Neural cell (in vitro differentiated cells): ENCODE measurements around the gene LMOD1. TPM values are rescaled to one million over a fixed set of nuclear protein-coding genes. Genes with fewer than 3 reads are reported as not detected.

Experiments
- H2AFZ ChIP-seq: fragments of 200-600, 300-800 bp; sonication (generic), shearing (Covaris generic); 2 replicates; pipeline ENCODE4 v1.6.0; 2014; ENCODE audit warnings: low read depth, mild to moderate bottlenecking, antibody characterized with exemption, low read length, moderate library complexity
- H3F3A ChIP-seq: fragments of 200-600 bp; shearing (Covaris generic); 2 replicates; pipeline ENCODE4 v1.6.1; 2016; ENCODE audit warnings: mild to moderate bottlenecking, moderate library complexity, mixed read lengths, antibody characterized with exemption, low read length; ENCODE audit not compliant: insufficient read depth, poor library complexity, severe bottlenecking
- H3K27ac ChIP-seq: fragments of 200-600, 300-800 bp; sonication (generic), shearing (Covaris generic); 2 replicates; pipeline ENCODE4 v1.5.1; 2014; ENCODE audit warnings: mild to moderate bottlenecking, low read length, moderate library complexity
- H3K27me3 ChIP-seq: fragments of 300-800, 200-600 bp; sonication (generic), shearing (Covaris generic); 2 replicates; pipeline ENCODE4 v1.6.0; 2014; ENCODE audit warnings: mild to moderate bottlenecking, low read depth, low read length, moderate library complexity; ENCODE audit not compliant: insufficient read depth
- H3K36me3 ChIP-seq: fragments of 300-800, 200-600 bp; sonication (generic), shearing (Covaris generic); 2 replicates; pipeline ENCODE4 v1.5.1; 2014; ENCODE audit warnings: mild to moderate bottlenecking, antibody characterized with exemption, low read length, moderate library complexity; ENCODE audit not compliant: insufficient read depth
- H3K4me2 ChIP-seq: fragments of 300-800, 200-600 bp; sonication (generic), shearing (Covaris generic); 2 replicates; pipeline ENCODE4 v1.6.0; 2014; ENCODE audit warnings: mild to moderate bottlenecking, low read length
- H3K4me3 ChIP-seq: fragments of 300-800, 200-600 bp; sonication (generic), shearing (Covaris generic); 2 replicates; pipeline ENCODE4 v1.5.1; 2014; ENCODE audit warnings: mild to moderate bottlenecking, low read length, moderate library complexity
- H3K79me2 ChIP-seq: fragments of 200-600 bp; shearing (Covaris generic); replicated peaks from 2 replicates; pipeline ENCODE4 v1.6.0; 2014; ENCODE audit warnings: mild to moderate bottlenecking, low read length, moderate library complexity; ENCODE audit not compliant: insufficient read depth
- H3K9ac ChIP-seq: fragments of 300-800, 200-600 bp; sonication (generic), shearing (Covaris generic); 2 replicates; pipeline ENCODE4 v1.6.1; 2016; ENCODE audit warnings: mild to moderate bottlenecking, low read length, mixed read lengths
- H3K9me2 ChIP-seq: fragments of 200-600 bp; shearing (Covaris generic); 2 replicates; pipeline ENCODE4 v1.6.1; 2016; ENCODE audit warnings: mild to moderate bottlenecking, low read length, mixed read lengths; ENCODE audit not compliant: insufficient read depth
- H3K9me3 ChIP-seq: fragments of 200-600, 300-800 bp; sonication (generic), shearing (Covaris generic); 2 replicates; pipeline ENCODE4 v1.6.1; 2016; ENCODE audit warnings: mild to moderate bottlenecking, mixed run types, low read length, moderate library complexity, mixed read lengths
- H4K20me1 ChIP-seq: fragments of 200-600 bp; shearing (Covaris generic); 2 replicates; pipeline ENCODE4 v1.6.1; 2016; ENCODE audit warnings: mild to moderate bottlenecking, mixed run types; ENCODE audit not compliant: insufficient read depth
- EP300 ChIP-seq: fragments of 450-650 bp; conservative IDR thresholded peaks from 2 replicates; pipeline ENCODE4 v1.6.1; 2014; ENCODE audit warnings: antibody characterized with exemption, mild to moderate bottlenecking, moderate library complexity; ENCODE audit not compliant: poor library complexity, severe bottlenecking
- EZH2 ChIP-seq: fragments of 200-600, 300-800 bp; shearing (Covaris generic), sonication (generic); IDR thresholded peaks from 2 replicates; pipeline ENCODE4 v1.6.1; 2014; ENCODE audit warnings: antibody characterized with exemption, low read length, borderline replicate concordance, mild to moderate bottlenecking; ENCODE audit not compliant: insufficient read depth, poor library complexity, severe bottlenecking
- MXI1 ChIP-seq: fragments of 450-650 bp; conservative IDR thresholded peaks from 2 replicates; pipeline ENCODE4 v1.6.1; 2014; ENCODE audit warnings: antibody characterized with exemption, mild to moderate bottlenecking; ENCODE audit not compliant: poor library complexity, severe bottlenecking
- POLR2AphosphoS5 ChIP-seq: IDR thresholded peaks from 2 replicates; pipeline ENCODE4 v1.6.1; 2012
- RAD21 ChIP-seq: fragments of 450-650 bp; conservative IDR thresholded peaks from 2 replicates; pipeline ENCODE4 v1.6.1; 2014; ENCODE audit warnings: antibody characterized with exemption, mild to moderate bottlenecking, moderate library complexity
- SMC3 ChIP-seq: fragments of 450-650 bp; conservative IDR thresholded peaks from 2 replicates; pipeline ENCODE4 v1.6.1; 2014; ENCODE audit warnings: antibody characterized with exemption, mild to moderate bottlenecking, moderate library complexity; ENCODE audit not compliant: poor library complexity
- TAF1 ChIP-seq: IDR thresholded peaks from 2 replicates; pipeline ENCODE4 v1.6.1; 2012; ENCODE audit warnings: low read depth
- polyA plus RNA-seq: library from polyadenylated mRNA; depleted of rRNA; stranded (reverse); fragments of >200 nt; gene quantifications from 2 replicates; pipeline ENCODE4 v1.2.3, GENCODE V29; 2014
- TF ChIP-seq, protein P1 (sequence below): IDR thresholded peaks from 2 replicates; pipeline ENCODE4 v1.6.1; 2012; ENCODE audit warnings: borderline replicate concordance
- TF ChIP-seq, protein P2 (sequence below): fragments of 450-650 bp; IDR thresholded peaks from 2 replicates; pipeline ENCODE4 v1.5.1; 2014; ENCODE audit warnings: antibody characterized with exemption, mild to moderate bottlenecking, moderate library complexity; ENCODE audit not compliant: poor library complexity, severe bottlenecking

Gene LMOD1
- polyA plus RNA-seq, 1 donor from 2014 or later = not detected

DNA sequence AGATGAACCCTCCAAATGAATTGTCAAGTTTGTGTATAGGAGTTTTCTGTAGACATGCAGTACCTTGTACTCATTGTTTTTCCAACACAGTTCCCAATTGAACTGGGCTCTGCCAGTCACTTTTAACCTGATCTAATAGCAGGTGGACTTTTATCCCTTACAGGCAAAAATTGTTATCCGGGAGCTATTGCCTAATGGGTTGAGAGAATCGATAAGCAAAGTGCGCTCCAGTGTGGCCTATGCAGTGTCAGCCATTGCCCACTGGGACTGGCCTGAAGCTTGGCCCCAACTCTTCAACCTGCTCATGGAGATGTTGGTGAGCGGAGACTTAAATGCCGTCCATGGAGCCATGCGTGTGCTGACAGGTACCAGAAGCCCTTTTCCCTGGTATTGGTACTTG is 98.1 kb downstream of the LMOD1 start:
- peaks cover 18% of the 10 kb centered on the region for H3K36me3 ChIP-seq
- H3K79me2 ChIP-seq = peaks cover 42% of the 10 kb centered on the region
- no peaks in the 10 kb centered on the region for H3K9me2 ChIP-seq
- peaks cover 3% of the 10 kb centered on the region for H4K20me1 ChIP-seq
- H3K9ac ChIP-seq = no peak overlapping the region
- H3K27ac ChIP-seq = no peak overlapping the region
- H2AFZ ChIP-seq = no peak overlapping the region
- no peak overlapping the region for H3K4me2 ChIP-seq
- no peaks in the 10 kb centered on the region for H3K9me3 ChIP-seq
- no peak overlapping the region for H3K4me3 ChIP-seq
- no peaks in the 10 kb centered on the region for H3F3A ChIP-seq
- TF ChIP-seq TAF1 = no peak
- no peak for TF ChIP-seq MXI1
- TF ChIP-seq EP300 = no peak
- TF ChIP-seq EZH2 = no peak
- no peak for TF ChIP-seq RAD21
- TF ChIP-seq, protein P1, sequence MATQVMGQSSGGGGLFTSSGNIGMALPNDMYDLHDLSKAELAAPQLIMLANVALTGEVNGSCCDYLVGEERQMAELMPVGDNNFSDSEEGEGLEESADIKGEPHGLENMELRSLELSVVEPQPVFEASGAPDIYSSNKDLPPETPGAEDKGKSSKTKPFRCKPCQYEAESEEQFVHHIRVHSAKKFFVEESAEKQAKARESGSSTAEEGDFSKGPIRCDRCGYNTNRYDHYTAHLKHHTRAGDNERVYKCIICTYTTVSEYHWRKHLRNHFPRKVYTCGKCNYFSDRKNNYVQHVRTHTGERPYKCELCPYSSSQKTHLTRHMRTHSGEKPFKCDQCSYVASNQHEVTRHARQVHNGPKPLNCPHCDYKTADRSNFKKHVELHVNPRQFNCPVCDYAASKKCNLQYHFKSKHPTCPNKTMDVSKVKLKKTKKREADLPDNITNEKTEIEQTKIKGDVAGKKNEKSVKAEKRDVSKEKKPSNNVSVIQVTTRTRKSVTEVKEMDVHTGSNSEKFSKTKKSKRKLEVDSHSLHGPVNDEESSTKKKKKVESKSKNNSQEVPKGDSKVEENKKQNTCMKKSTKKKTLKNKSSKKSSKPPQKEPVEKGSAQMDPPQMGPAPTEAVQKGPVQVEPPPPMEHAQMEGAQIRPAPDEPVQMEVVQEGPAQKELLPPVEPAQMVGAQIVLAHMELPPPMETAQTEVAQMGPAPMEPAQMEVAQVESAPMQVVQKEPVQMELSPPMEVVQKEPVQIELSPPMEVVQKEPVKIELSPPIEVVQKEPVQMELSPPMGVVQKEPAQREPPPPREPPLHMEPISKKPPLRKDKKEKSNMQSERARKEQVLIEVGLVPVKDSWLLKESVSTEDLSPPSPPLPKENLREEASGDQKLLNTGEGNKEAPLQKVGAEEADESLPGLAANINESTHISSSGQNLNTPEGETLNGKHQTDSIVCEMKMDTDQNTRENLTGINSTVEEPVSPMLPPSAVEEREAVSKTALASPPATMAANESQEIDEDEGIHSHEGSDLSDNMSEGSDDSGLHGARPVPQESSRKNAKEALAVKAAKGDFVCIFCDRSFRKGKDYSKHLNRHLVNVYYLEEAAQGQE = no peak
- TF ChIP-seq, protein P2, sequence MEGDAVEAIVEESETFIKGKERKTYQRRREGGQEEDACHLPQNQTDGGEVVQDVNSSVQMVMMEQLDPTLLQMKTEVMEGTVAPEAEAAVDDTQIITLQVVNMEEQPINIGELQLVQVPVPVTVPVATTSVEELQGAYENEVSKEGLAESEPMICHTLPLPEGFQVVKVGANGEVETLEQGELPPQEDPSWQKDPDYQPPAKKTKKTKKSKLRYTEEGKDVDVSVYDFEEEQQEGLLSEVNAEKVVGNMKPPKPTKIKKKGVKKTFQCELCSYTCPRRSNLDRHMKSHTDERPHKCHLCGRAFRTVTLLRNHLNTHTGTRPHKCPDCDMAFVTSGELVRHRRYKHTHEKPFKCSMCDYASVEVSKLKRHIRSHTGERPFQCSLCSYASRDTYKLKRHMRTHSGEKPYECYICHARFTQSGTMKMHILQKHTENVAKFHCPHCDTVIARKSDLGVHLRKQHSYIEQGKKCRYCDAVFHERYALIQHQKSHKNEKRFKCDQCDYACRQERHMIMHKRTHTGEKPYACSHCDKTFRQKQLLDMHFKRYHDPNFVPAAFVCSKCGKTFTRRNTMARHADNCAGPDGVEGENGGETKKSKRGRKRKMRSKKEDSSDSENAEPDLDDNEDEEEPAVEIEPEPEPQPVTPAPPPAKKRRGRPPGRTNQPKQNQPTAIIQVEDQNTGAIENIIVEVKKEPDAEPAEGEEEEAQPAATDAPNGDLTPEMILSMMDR = no peak
- TF ChIP-seq POLR2AphosphoS5 = no peak
- TF ChIP-seq SMC3 = no peak
- H3K27me3 ChIP-seq = no peaks in the 10 kb centered on the region

DNA sequence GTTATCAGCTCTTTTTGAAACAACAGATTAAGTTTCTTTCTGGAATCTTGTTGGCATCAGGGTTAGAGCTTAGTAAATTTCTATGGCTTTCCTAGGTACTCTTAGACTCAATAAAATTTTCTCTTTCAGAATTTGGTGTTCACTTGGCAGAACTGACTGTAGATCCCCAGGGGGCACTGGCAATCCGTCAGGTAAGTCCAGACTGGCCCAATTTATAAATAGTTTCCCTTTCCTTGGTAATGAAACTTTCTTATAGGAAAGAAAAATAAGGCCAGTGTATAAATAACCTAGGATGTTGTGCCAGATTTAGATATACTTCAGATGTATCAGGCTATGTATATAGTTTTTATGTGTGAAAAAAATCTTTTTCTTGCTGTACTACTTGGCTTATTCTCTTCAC is 99.2 kb downstream of the LMOD1 start:
- H4K20me1 ChIP-seq = peaks cover 3% of the 10 kb centered on the region
- H3K9me2 ChIP-seq = no peaks in the 10 kb centered on the region
- peaks cover 18% of the 10 kb centered on the region for H3K36me3 ChIP-seq
- no peak overlapping the region for H3K4me3 ChIP-seq
- H3K27me3 ChIP-seq = no peaks in the 10 kb centered on the region
- TF ChIP-seq, protein P2 = no peak
- TF ChIP-seq EZH2 = no peak
- TF ChIP-seq RAD21 = no peak
- no peak for TF ChIP-seq SMC3
- no peak for TF ChIP-seq TAF1
- no peak for TF ChIP-seq EP300
- TF ChIP-seq MXI1 = no peak
- TF ChIP-seq, protein P1 = no peak
- no peak for TF ChIP-seq POLR2AphosphoS5
- H3K4me2 ChIP-seq = no peak overlapping the region
- no peak overlapping the region for H3K27ac ChIP-seq
- H3F3A ChIP-seq = no peaks in the 10 kb centered on the region
- no peak overlapping the region for H2AFZ ChIP-seq
- no peak overlapping the region for H3K9ac ChIP-seq
- peaks cover 53% of the 10 kb centered on the region for H3K79me2 ChIP-seq
- H3K9me3 ChIP-seq = no peaks in the 10 kb centered on the region
